Central memory CD4-positive, alpha-beta T cell (primary cell): ENCODE results near the gene PRSS50.

Source experiments
- DNase-seq: peaks from one replicate; pipeline ENCODE4 v3.0.0; 2022

PRSS50 gene

GRCh38 chr3:46682974-46683373 is 34.7 kb downstream of the PRSS50 start:
- DNase-seq = no peak

- no peak for DNase-seq
Measured at GRCh38 chr3:46681856-46682540, 35.7 kb downstream of the PRSS50 start.

GRCh38 chr3:46681387-46681786 is 36.3 kb downstream of the PRSS50 start:
- no peak for DNase-seq

- no peak for DNase-seq
Measured at GRCh38 chr3:46680298-46680826, 37.3 kb downstream of the PRSS50 start.

GRCh38 chr3:46679681-46680080 is 38.0 kb downstream of the PRSS50 start:
- DNase-seq = no peak

- DNase-seq = no peak
Measured at GRCh38 chr3:46678280-46678679, 39.4 kb downstream of the PRSS50 start.

GRCh38 chr3:46677411-46677726 is 40.3 kb downstream of the PRSS50 start:
- no peak for DNase-seq

- DNase-seq = no peak
Measured at GRCh38 chr3:46676601-46677410, 40.9 kb downstream of the PRSS50 start.

GRCh38 chr3:46675843-46676567 is 41.7 kb downstream of the PRSS50 start:
- DNase-seq = no peak

GRCh38 chr3:46675426-46675825 is 42.2 kb downstream of the PRSS50 start:
- no peak for DNase-seq

- no peak for DNase-seq
Measured at GRCh38 chr3:46674031-46674845, 43.4 kb downstream of the PRSS50 start.

GRCh38 chr3:46673151-46674030 is 44.3 kb downstream of the PRSS50 start:
- no peak for DNase-seq

GRCh38 chr3:46672349-46672695 is 45.3 kb downstream of the PRSS50 start:
- no peak for DNase-seq

- DNase-seq = no peak
Measured at GRCh38 chr3:46671541-46672348, 45.9 kb downstream of the PRSS50 start.

- no peak for DNase-seq
Measured at GRCh38 chr3:46670891-46671427, 46.7 kb downstream of the PRSS50 start.

- no peak for DNase-seq
Measured at GRCh38 chr3:46670000-46670890, 47.4 kb downstream of the PRSS50 start.

GRCh38 chr3:46669191-46669999 is 48.3 kb downstream of the PRSS50 start:
- DNase-seq = no peak

- DNase-seq = no peak
Measured at GRCh38 chr3:46668591-46668990, 49.1 kb downstream of the PRSS50 start.

- no peak for DNase-seq
Measured at GRCh38 chr3:46668116-46668515, 49.6 kb downstream of the PRSS50 start.
